Suprapubic skin (tissue), 4 donors: ENCODE measurements around the gene TTLL6.

Experiments
- POLR2A ChIP-seq, 2 donors: fragments of 450-650 bp; IDR thresholded peaks; one replicate each; pipeline ENCODE4 v1.6.1; 2017; ENCODE audit warnings: antibody characterized with exemption in 2 of 2, mild to moderate bottlenecking in 2 of 2, moderate library complexity in 2 of 2
- POLR2AphosphoS5 ChIP-seq, 3 donors: sonication (generic); formaldehyde crosslinking; IDR thresholded peaks; one replicate each; pipeline ENCODE4 v1.6.1; 2017; ENCODE audit warnings: antibody characterized with exemption in 3 of 3
- TF ChIP-seq, protein P1 (sequence below), 2 donors: fragments of 200-600 bp in 1 of 2; fragments of 450-650 bp in 1 of 2; sonication (generic) in 1 of 2; IDR thresholded peaks; one replicate each; pipeline ENCODE4 v1.5.1; 2016 to 2019; ENCODE audit warnings: antibody characterized with exemption in 2 of 2, mild to moderate bottlenecking in 1 of 2, moderate library complexity in 1 of 2

DNA sequence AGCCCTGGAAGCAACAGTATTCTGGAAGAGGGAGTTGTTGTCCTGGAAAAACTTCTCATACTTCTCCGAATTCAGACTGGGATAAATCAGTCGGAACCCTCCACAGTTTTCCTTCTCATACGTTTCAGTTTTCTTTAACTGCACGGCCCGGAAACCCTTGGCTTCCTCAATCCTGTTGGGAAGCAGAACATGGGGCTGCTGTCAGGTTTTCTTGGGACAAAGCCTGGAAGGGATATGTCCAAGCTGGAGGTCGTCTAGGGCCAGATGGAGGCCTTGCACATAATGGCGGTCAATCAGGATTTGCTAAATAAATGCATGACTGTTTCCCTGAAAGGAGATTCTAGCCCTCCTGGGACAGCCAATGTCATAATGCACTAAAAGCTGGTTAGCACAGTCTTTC, 29.2 kb downstream of the TTLL6 start:
- TF ChIP-seq POLR2A (IDR thresholded peaks at IDR 0.05) = no peak
- TF ChIP-seq, protein P1, sequence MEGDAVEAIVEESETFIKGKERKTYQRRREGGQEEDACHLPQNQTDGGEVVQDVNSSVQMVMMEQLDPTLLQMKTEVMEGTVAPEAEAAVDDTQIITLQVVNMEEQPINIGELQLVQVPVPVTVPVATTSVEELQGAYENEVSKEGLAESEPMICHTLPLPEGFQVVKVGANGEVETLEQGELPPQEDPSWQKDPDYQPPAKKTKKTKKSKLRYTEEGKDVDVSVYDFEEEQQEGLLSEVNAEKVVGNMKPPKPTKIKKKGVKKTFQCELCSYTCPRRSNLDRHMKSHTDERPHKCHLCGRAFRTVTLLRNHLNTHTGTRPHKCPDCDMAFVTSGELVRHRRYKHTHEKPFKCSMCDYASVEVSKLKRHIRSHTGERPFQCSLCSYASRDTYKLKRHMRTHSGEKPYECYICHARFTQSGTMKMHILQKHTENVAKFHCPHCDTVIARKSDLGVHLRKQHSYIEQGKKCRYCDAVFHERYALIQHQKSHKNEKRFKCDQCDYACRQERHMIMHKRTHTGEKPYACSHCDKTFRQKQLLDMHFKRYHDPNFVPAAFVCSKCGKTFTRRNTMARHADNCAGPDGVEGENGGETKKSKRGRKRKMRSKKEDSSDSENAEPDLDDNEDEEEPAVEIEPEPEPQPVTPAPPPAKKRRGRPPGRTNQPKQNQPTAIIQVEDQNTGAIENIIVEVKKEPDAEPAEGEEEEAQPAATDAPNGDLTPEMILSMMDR (IDR thresholded peaks at IDR 0.05) = no peak
- no peak for TF ChIP-seq POLR2AphosphoS5 (IDR thresholded peaks at IDR 0.05)
